Lower lobe of right lung (tissue), 2 donors: ENCODE measurements around the gene BTD. TPM values are rescaled to one million over a fixed set of nuclear protein-coding genes. Genes with fewer than 3 reads are reported as not detected.

Experiments
- ATAC-seq, 2 donors: fragments of 200-7000 bp; cut with Tn5 transposase; one replicate each; pipeline ENCODE4 v1.9.1; 2020 to 2022; ENCODE audit warnings: mild to moderate bottlenecking in 2 of 2, moderate library complexity in 2 of 2
- DNase-seq: peaks from one replicate; pipeline ENCODE4 v3.0.0-alpha.2; 2020
- H3K27ac ChIP-seq: fragments of 200-600 bp; one replicate; pipeline ENCODE4 v1.8.0; 2022
- H3K27me3 ChIP-seq: fragments of 200-600 bp; one replicate; pipeline ENCODE4 v1.8.0; 2022; ENCODE audit warnings: low read depth
- H3K36me3 ChIP-seq: fragments of 200-600 bp; one replicate; pipeline ENCODE4 v1.8.0; 2022; ENCODE audit warnings: mild to moderate bottlenecking
- H3K4me1 ChIP-seq: fragments of 200-600 bp; one replicate; pipeline ENCODE4 v1.8.0; 2022
- H3K4me3 ChIP-seq: fragments of 200-600 bp; one replicate; pipeline ENCODE4 v1.8.0; 2022; ENCODE audit warnings: mild to moderate bottlenecking
- H3K9me3 ChIP-seq: fragments of 200-600 bp; one replicate; pipeline ENCODE4 v1.8.0; 2022
- intact Hi-C: fragments of 100-400 bp; cut with DNase I; formaldehyde crosslinking; loops from one replicate; pipeline ENCODE4 v1.11.0; 2022
- total RNA-seq: library from RNA; stranded (reverse); fragmentation: NEBNext Ultra II Directional; extraction: Animal tissue kit (Norgen Biotek cat#: 25700); gene quantifications from one replicate; pipeline ENCODE4 v1.2.1, GENCODE V29; 2021
- TF ChIP-seq, protein P1 (sequence below): fragments of 200-600 bp; IDR thresholded peaks from one replicate; pipeline ENCODE4 v1.8.0; 2022; ENCODE audit warnings: antibody characterized with exemption, mild to moderate bottlenecking
- donor health status: DM: no; HTN: yes; CAD: no; lungs with severe emphysema.

Gene BTD
- total RNA-seq, 1 donor from 2014 or later = 24.2 TPM

- Histone ChIP-seq H3K27ac (no peak overlapping the region), H3K27me3 (no peaks in the 10 kb centered on the region), H3K4me1 (no peaks in the 10 kb centered on the region), H3K4me3 (no peak overlapping the region), H3K36me3 (no peaks in the 10 kb centered on the region), H3K9me3 (peaks cover 22% of the 10 kb centered on the region)
- intact Hi-C loops = no loop called here
- TF ChIP-seq, protein P1, sequence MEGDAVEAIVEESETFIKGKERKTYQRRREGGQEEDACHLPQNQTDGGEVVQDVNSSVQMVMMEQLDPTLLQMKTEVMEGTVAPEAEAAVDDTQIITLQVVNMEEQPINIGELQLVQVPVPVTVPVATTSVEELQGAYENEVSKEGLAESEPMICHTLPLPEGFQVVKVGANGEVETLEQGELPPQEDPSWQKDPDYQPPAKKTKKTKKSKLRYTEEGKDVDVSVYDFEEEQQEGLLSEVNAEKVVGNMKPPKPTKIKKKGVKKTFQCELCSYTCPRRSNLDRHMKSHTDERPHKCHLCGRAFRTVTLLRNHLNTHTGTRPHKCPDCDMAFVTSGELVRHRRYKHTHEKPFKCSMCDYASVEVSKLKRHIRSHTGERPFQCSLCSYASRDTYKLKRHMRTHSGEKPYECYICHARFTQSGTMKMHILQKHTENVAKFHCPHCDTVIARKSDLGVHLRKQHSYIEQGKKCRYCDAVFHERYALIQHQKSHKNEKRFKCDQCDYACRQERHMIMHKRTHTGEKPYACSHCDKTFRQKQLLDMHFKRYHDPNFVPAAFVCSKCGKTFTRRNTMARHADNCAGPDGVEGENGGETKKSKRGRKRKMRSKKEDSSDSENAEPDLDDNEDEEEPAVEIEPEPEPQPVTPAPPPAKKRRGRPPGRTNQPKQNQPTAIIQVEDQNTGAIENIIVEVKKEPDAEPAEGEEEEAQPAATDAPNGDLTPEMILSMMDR = no peak
- no peak for DNase-seq
- ATAC-seq = no peak
Measured at GRCh38 chr3:15656342-15656741, 54.8 kb downstream of the BTD start.

- Histone ChIP-seq H3K4me3 (no peak overlapping the region), H3K27ac (no peak overlapping the region), H3K9me3 (peaks cover 22% of the 10 kb centered on the region), H3K4me1 (no peaks in the 10 kb centered on the region), H3K27me3 (no peaks in the 10 kb centered on the region), H3K36me3 (no peaks in the 10 kb centered on the region)
- TF ChIP-seq, protein P1 = no peak
- no peak for DNase-seq
- no peak for ATAC-seq
- intact Hi-C loops = no loop called here
Measured at GRCh38 chr3:15657016-15657415, 55.5 kb downstream of the BTD start.

- no peaks in the 10 kb centered on the region for H3K27me3 ChIP-seq
- H3K27ac ChIP-seq = no peak overlapping the region
- no peaks in the 10 kb centered on the region for H3K36me3 ChIP-seq
- intact Hi-C loops = no loop called here
- H3K4me3 ChIP-seq = no peak overlapping the region
- peaks cover 22% of the 10 kb centered on the region for H3K9me3 ChIP-seq
- TF ChIP-seq, protein P1 = no peak
- ATAC-seq (no peak), DNase-seq (no peak)
- H3K4me1 ChIP-seq = no peaks in the 10 kb centered on the region
Measured at GRCh38 chr3:15659254-15659975, 57.9 kb downstream of the BTD start.

GRCh38 chr3:15660055-15660935 lies 58.8 kb downstream of the BTD start:
- TF ChIP-seq, protein P1 = no peak
- no peaks in the 10 kb centered on the region for H3K27me3 ChIP-seq
- no peak overlapping the region for H3K27ac ChIP-seq
- DNase-seq = no peak
- no peak for ATAC-seq
- H3K4me3 ChIP-seq = no peak overlapping the region
- peaks cover 21% of the 10 kb centered on the region for H3K9me3 ChIP-seq
- intact Hi-C loops = no loop called here
- H3K4me1 ChIP-seq = no peaks in the 10 kb centered on the region
- no peaks in the 10 kb centered on the region for H3K36me3 ChIP-seq

DNA sequence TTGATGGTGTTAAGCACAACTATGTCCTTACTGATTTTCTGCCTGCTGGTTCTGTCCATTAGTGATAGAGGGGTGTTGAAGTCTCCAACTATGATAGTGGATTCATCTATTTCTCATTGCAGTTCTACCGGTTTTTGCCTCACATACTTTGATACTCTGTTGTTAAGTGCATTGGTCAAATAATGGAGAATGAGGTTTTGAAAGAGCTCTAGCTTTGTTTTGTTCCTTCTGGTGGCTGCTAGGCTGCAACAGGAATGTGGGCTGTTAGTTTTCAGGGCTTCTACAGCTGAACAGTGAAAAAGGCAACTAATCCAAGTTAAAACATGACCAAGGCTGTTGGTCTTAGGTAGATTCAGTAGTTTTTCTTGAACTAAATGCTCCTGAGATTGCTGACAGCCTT lies 62.6 kb downstream of the BTD start:
- ATAC-seq = no peak
- Histone ChIP-seq H3K4me1 (no peaks in the 10 kb centered on the region), H3K9me3 (no peaks in the 10 kb centered on the region), H3K4me3 (no peak overlapping the region), H3K27me3 (no peaks in the 10 kb centered on the region), H3K36me3 (peaks cover 5% of the 10 kb centered on the region), H3K27ac (no peak overlapping the region)
- no peak for DNase-seq
- TF ChIP-seq, protein P1 = no peak
- intact Hi-C loops = no loop called here
